GM23338 (cell line): ENCODE data around the gene DLST. TPM values are rescaled to one million over a fixed set of nuclear protein-coding genes. Genes with fewer than 3 reads are reported as not detected.

ENCODE experiments used
- ATAC-seq: fragments of 200-7000 bp; cut with Tn5 transposase; 3 replicates; pipeline ENCODE4 v1.9.1; 2020
- DNase-seq: peaks from one replicate; pipeline ENCODE4 v3.0.0-alpha.2; 2015; ENCODE audit warnings: low spot score
- H2AFZ ChIP-seq: fragments of 200-600 bp; sonication (generic); 2 replicates; pipeline ENCODE4 v1.8.0; 2016; ENCODE audit warnings: antibody characterized with exemption, mild to moderate bottlenecking, moderate library complexity
- H3F3A ChIP-seq: fragments of 200-600 bp; sonication (generic); replicated peaks from 2 replicates; pipeline ENCODE4 v1.8.0; 2017; ENCODE audit warnings: antibody characterized with exemption, mixed run types, low read depth
- H3K27ac ChIP-seq: fragments of 200-600 bp; sonication (generic); 2 replicates; pipeline ENCODE4 v1.6.1; 2016; ENCODE audit warnings: low read depth
- H3K27me3 ChIP-seq: fragments of 200-600 bp; sonication (generic); 2 replicates; pipeline ENCODE4 v1.8.0; 2016; ENCODE audit warnings: mild to moderate bottlenecking, mixed run types, moderate library complexity; ENCODE audit not compliant: insufficient read depth
- H3K36me3 ChIP-seq: fragments of 200-600 bp; sonication (generic); 2 replicates; pipeline ENCODE4 v1.8.0; 2016; ENCODE audit warnings: mild to moderate bottlenecking; ENCODE audit not compliant: insufficient read depth
- H3K4me1 ChIP-seq: fragments of 200-600 bp; sonication (generic); 2 replicates; pipeline ENCODE4 v1.8.0; 2016; ENCODE audit warnings: mild to moderate bottlenecking, moderate library complexity; ENCODE audit not compliant: insufficient read depth
- H3K4me2 ChIP-seq: fragments of 200-600 bp; sonication (generic); 2 replicates; pipeline ENCODE4 v1.7.1; 2017; ENCODE audit warnings: mixed run types
- H3K4me3 ChIP-seq: fragments of 200-600 bp; sonication (generic); 2 replicates; pipeline ENCODE4 v1.6.1; 2016; ENCODE audit warnings: mixed run types
- H3K79me2 ChIP-seq: fragments of 200-600 bp; sonication (generic); replicated peaks from 2 replicates; pipeline ENCODE4 v1.8.0; 2017; ENCODE audit warnings: mild to moderate bottlenecking; ENCODE audit not compliant: insufficient read depth
- H3K9me2 ChIP-seq: fragments of 200-600 bp; sonication (generic); 2 replicates; pipeline ENCODE4 v1.8.0; 2017; ENCODE audit not compliant: insufficient read depth
- H4K20me1 ChIP-seq: fragments of 200-600 bp; sonication (generic); replicated peaks from 2 replicates; pipeline ENCODE4 v1.8.0; 2017; ENCODE audit warnings: mild to moderate bottlenecking; ENCODE audit not compliant: insufficient read depth
- H3K27ac Mint-ChIP-seq: 2 replicates; pipeline ENCODE4 v1.8.0; 2020; ENCODE audit warnings: inconsistent platforms, mild to moderate bottlenecking, moderate library complexity, mixed read lengths
- H3K27me3 Mint-ChIP-seq: 3 replicates; pipeline ENCODE4 v1.8.0; 2022; ENCODE audit warnings: low read depth, mild to moderate bottlenecking, moderate library complexity, mixed read lengths, inconsistent platforms; ENCODE audit not compliant: insufficient read depth, poor library complexity
- H3K36me3 Mint-ChIP-seq: 3 replicates; pipeline ENCODE4 v1.8.0; 2021; ENCODE audit warnings: low read depth, mild to moderate bottlenecking, inconsistent platforms, moderate library complexity, mixed read lengths
- H3K4me1 Mint-ChIP-seq: 3 replicates; pipeline ENCODE4 v1.8.0; 2020; ENCODE audit warnings: mild to moderate bottlenecking, inconsistent platforms, mixed read lengths
- H3K4me3 Mint-ChIP-seq: 3 replicates; pipeline ENCODE4 v1.8.0; 2021; ENCODE audit warnings: moderate library complexity, mild to moderate bottlenecking, inconsistent platforms, mixed read lengths
- H3K9me3 Mint-ChIP-seq: 3 replicates; pipeline ENCODE4 v1.8.0; 2020; ENCODE audit warnings: moderate library complexity, mild to moderate bottlenecking, inconsistent platforms, mixed read lengths
- CREB1 ChIP-seq: fragments of 250-450 bp; sonication (Bioruptor Pico); IDR thresholded peaks from 2 replicates; pipeline ENCODE4 v1.5.0; 2020; ENCODE audit warnings: low read depth, mild to moderate bottlenecking, moderate library complexity
- CTCF ChIP-seq, 2 experiments: fragments of 200-600 bp in 1 of 2; sonication (generic) in 1 of 2; conservative IDR thresholded peaks; 2 replicates each; pipeline versions ENCODE4 v1.5.1 to v1.6.1; 2016 to 2017; ENCODE audit warnings: antibody characterized with exemption in 2 of 2, low read depth in 2 of 2, mild to moderate bottlenecking in 2 of 2, moderate library complexity in 1 of 2
- EZH2 ChIP-seq: fragments of 200-600 bp; sonication (generic); IDR thresholded peaks from one replicate; pipeline ENCODE4 v1.8.0; 2017; ENCODE audit warnings: antibody characterized with exemption, mild to moderate bottlenecking, low read depth; ENCODE audit not compliant: unreplicated experiment
- EZH2phosphoT487 ChIP-seq: fragments of 200-600 bp; sonication (generic); IDR thresholded peaks from one replicate; pipeline ENCODE4 v1.8.1; 2018; ENCODE audit warnings: antibody characterized with exemption; ENCODE audit not compliant: unreplicated experiment
- JUNB ChIP-seq: IDR thresholded peaks from one replicate; pipeline ENCODE4 v1.6.1; 2016; ENCODE audit warnings: antibody characterized with exemption; ENCODE audit not compliant: unreplicated experiment
- NANOG ChIP-seq: IDR thresholded peaks from 2 replicates; pipeline ENCODE4 v1.6.1; 2016; ENCODE audit warnings: antibody characterized with exemption, borderline replicate concordance
- STAT1 ChIP-seq: IDR thresholded peaks from one replicate; pipeline ENCODE4 v1.6.1; 2016; ENCODE audit warnings: antibody characterized with exemption; ENCODE audit not compliant: unreplicated experiment
- ZNF331 ChIP-seq: fragments of 250-450 bp; sonication (Bioruptor Pico); IDR thresholded peaks from 2 replicates; pipeline ENCODE4 v1.5.0; 2020; ENCODE audit warnings: low read depth, mild to moderate bottlenecking, moderate library complexity
- ZNF462 ChIP-seq: fragments of 250-450 bp; sonication (Bioruptor Pico); IDR thresholded peaks from 2 replicates; pipeline ENCODE4 v1.5.0; 2020; ENCODE audit warnings: mild to moderate bottlenecking, moderate library complexity
- polyA plus RNA-seq: library from polyadenylated mRNA; unstranded; fragments of >200 nt; fragmentation: Nextera tagmentation; extraction: Ambion mirVana; gene quantifications from 2 replicates; pipeline ENCODE4 v1.2.1, GENCODE V29; 2016
- total RNA-seq: library from RNA; depleted of rRNA; stranded (reverse); fragments of >200 nt; shearing (Covaris generic); gene quantifications from 2 replicates; pipeline ENCODE4 v1.2.3, GENCODE V29; 2014

DLST gene
- total and polyA plus RNA-seq, 2 experiments from 2014 or later = 11.2 to 106 TPM

GRCh38 chr14:74948228-74949175 lies 66.8 kb downstream of the DLST start:
- Mint-ChIP-seq H3K4me3 (no peak overlapping the region), H3K9me3 (no peaks in the 10 kb centered on the region; the same call in 2 of the 3 replicates), H3K27me3 (peaks cover 15% of the 10 kb centered on the region), H3K4me1 (peaks cover 11% of the 10 kb centered on the region; the same call in 2 of the 3 replicates), H3K36me3 (no peaks in the 10 kb centered on the region; the same call in 2 of the 3 replicates), H3K27ac (no peak overlapping the region)
- H3K79me2 ChIP-seq = no peaks in the 10 kb centered on the region
- DNase-seq = no peak
- H3K27ac ChIP-seq = no peak overlapping the region
- 0 out of 2 replicates have a peak, but pooled peaks cover 5% of the 10 kb centered on the region for H3F3A ChIP-seq
- H3K9me2 ChIP-seq = no peaks in the 10 kb centered on the region
- no peak overlapping the region for H3K4me2 ChIP-seq
- TF ChIP-seq STAT1 = no peak
- no peak for TF ChIP-seq EZH2
- no peak overlapping the region for H2AFZ ChIP-seq
- H3K4me3 ChIP-seq = no peak overlapping the region
- no peaks in the 10 kb centered on the region for H4K20me1 ChIP-seq
- ATAC-seq = no peak
- H3K27me3 ChIP-seq = no peaks in the 10 kb centered on the region
- no peaks in the 10 kb centered on the region for H3K36me3 ChIP-seq
- peaks cover 4% of the 10 kb centered on the region; the same call in 1 of the 2 replicates for H3K4me1 ChIP-seq

- TF ChIP-seq NANOG = no peak
- TF ChIP-seq JUNB = no peak
- TF ChIP-seq ZNF331 (CRISPR knock-in tag) = no peak
- TF ChIP-seq CTCF (conservative IDR thresholded peaks at IDR 0.05; ENCODE audit: low read depth in 2 of 2) = no peak
- TF ChIP-seq CREB1 (CRISPR knock-in tag) = no peak
- no peak for TF ChIP-seq EZH2phosphoT487
- TF ChIP-seq ZNF462 (CRISPR knock-in tag) = no peak
- Histone ChIP-seq H3K79me2 (no peaks in the 10 kb centered on the region), H3K4me1 (peaks cover 7% of the 10 kb centered on the region)
These were observed 67.5 kb downstream of the DLST start for GRCh38 chr14:74949191-74949601.

More at GRCh38 chr14:74949191-74949601, 67.5 kb downstream of the DLST start:
- no peak overlapping the region for H3K4me3 Mint-ChIP-seq
- H3K9me2 ChIP-seq = no peaks in the 10 kb centered on the region
- H3K4me1 Mint-ChIP-seq = peaks cover 13% of the 10 kb centered on the region; the same call in 2 of the 3 replicates
- H3K36me3 ChIP-seq = no peaks in the 10 kb centered on the region
- H3K36me3 Mint-ChIP-seq = no peaks in the 10 kb centered on the region; the same call in 2 of the 3 replicates
- H3F3A ChIP-seq = 0 out of 2 replicates have a peak, but pooled peaks cover 5% of the 10 kb centered on the region
- no peak overlapping the region for H3K4me2 ChIP-seq
- no peak overlapping the region for H3K27ac Mint-ChIP-seq
- H3K27ac ChIP-seq = no peak overlapping the region
- no peak overlapping the region for H2AFZ ChIP-seq
- no peak for DNase-seq
- no peaks in the 10 kb centered on the region for H4K20me1 ChIP-seq
- ATAC-seq = no peak
- H3K9me3 Mint-ChIP-seq = no peaks in the 10 kb centered on the region; the same call in 2 of the 3 replicates
- H3K4me3 ChIP-seq = no peak overlapping the region
- peaks cover 15% of the 10 kb centered on the region for H3K27me3 Mint-ChIP-seq
- H3K27me3 ChIP-seq = no peaks in the 10 kb centered on the region
